T follicular helper cell (primary cell): Measurements from ENCODE around the gene PKDREJ.
"Not testable (repeated sequence)": the region's sequence is repeated elsewhere in the genome, so short reads cannot be mapped to it uniquely, and the experiment has no call there.

Source experiments
- DNase-seq: peaks from one replicate; pipeline ENCODE4 v3.0.0-alpha.2; 2020; ENCODE audit warnings: low read depth

Gene PKDREJ

DNA sequence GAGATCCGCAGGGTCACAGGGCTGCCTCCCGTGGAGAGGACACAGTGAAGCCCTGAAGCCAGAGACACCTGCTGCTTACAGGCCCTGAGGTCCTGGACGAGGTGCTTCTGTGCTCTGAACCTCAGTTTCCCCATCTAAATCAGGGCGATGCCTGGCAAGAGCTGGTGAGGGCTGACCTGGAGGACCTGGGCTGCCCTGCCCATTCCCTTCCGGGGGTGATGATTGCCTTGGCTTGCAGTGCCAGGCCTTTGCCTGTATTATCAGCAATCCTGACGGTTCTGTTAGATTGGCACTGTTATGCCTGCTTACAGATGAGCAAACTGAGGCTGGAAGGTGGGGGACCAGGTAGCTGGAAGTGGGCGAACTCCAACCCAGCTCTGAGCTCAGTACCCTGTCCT is 25.7 kb upstream of the PKDREJ start:
- no peak for DNase-seq

DNA sequence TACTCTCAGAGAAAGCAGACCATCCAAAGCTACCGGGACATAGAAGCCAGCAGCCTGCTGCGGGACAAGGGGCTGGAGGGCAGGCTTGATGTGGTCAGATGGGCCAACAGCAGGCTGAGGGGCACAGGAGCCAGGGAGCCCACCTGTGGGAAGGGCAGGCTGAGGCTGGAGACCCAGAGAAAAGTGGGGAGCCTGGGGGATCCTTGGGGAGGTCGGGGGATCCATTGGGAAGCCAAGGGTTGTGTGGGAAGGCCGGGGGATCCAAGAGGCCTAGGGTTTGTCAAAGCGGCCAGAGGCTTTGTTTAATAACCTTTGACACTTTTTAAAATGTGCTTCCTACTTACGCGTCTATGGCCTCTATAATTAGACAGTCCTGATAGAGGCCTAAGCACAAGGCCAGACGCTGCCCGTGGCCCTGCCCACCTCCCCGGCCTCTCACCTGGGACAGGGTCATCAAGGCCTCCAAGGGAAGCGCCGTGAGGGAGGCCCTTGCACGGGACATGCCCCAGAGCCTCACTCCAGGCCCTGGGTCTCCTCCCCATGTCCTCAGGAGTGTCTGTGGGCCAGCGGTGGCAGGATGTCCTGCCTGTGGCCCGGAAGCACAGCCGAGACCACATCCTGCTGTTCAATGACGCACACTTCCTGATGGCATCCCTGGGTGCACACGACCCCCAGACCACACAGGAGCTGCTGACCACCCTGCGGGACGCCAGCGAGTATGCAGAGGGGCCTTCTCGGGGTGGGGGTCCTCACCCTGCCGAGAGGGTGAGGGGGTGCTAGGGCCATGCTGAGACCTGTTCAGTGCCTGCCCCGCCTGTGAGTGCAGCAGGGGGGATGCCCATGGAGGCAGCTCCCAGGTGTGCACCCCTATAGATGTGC is 25.0 kb upstream of the PKDREJ start:
- no peak for DNase-seq

DNA sequence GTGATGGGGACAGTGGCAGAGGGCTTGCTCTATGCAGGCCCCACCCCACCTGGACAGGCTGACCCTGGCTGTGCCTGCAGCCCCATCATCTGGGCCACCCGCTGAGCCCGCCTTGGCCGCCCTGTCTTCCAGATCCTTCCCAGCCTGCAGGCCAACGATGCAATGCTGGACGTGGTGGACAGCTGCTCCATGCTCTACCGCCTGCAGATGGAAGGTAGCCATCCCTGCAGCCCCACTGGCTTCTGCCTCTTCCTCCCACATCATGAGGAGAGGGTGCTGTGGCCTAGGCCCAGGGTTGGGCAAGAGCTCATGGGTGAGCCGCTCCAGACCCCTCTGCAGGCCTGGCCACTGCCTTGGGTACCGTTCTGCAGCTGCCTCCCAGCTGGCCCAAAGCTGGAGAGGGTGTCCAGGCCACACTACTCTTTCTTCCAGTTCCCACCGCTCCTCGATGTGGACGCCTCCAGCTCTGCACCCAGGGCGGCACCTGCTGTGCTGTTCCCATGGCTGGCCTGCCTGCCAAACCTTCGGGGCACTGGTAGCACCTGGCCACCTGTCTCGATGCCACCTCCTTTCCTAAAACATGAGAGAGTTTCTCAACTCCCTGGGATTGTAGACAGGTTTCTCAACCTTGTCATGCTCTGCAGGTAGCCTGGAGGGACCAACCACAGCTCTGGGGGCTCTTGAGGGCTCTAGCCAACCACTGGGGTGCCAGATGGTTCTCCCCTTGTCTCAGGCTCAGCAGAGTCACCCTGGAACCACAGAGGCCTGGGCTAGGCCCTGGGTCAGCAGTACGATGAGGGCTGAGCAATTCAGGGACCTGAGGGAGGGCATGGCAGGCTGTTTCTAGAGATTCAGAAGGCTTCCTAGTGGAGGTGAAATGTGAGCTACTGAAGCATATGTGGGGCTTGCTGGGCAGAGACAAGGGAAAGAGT is 24.1 kb upstream of the PKDREJ start:
- no peak for DNase-seq

DNA sequence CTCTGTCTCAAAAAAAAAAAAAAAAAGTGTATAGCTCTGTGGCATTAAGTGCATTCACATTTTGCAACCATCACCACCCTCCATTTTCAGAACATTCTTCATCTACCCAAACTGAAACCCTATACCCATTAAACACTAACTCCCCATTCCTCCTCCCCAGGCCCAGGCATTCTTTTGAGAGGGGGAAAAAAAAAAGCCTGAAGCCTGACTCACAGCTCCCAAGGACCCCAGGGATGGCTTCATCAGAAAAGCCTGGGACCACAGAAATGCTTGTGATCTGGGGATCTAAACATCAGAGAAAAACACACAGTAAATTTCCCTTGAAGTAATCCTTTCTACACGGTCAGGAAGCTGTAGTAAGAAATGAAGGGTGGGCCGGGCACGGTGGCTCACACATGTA is 22.9 kb upstream of the PKDREJ start:
- DNase-seq, result no peak

DNA sequence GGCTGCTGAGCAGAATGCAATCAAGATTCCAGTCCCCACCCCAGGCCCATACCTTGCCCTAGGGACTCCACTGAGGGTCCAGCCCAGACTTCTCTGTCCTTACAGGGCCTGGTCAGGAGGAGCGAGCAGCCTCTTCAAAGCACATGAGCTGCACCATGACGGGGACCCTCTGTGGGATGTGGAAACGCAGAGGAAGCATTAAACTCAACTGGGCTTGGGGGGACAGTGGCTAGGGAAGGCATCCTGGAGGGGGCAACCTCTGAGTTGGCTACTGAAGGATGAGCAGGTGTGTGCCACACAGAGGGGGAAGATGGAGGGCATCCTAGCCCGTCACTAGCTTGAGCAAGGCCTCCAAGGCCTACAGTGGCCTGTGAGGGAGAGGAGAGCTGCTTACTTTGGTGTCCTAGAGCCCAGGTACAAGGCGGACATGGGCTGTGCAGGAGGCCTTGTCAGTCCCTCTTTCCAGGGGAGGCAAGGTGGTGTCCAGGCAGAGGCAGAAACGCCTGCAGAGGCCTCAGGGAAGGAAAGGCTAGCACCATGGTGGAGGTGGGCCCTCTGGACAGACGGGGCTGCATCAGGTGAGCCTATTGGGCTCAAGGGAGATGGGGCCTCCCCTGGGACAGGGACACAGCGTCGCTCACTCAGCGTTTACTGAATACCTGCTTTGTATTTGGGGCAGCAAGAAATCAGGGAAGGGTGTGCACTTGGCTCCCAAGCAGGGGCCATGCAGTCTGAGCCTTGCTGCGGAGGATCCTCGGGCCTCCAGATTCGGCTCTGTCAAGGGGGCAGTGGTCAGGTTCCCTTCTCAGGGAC is 18.9 kb upstream of the PKDREJ start:
- no peak for DNase-seq

DNA sequence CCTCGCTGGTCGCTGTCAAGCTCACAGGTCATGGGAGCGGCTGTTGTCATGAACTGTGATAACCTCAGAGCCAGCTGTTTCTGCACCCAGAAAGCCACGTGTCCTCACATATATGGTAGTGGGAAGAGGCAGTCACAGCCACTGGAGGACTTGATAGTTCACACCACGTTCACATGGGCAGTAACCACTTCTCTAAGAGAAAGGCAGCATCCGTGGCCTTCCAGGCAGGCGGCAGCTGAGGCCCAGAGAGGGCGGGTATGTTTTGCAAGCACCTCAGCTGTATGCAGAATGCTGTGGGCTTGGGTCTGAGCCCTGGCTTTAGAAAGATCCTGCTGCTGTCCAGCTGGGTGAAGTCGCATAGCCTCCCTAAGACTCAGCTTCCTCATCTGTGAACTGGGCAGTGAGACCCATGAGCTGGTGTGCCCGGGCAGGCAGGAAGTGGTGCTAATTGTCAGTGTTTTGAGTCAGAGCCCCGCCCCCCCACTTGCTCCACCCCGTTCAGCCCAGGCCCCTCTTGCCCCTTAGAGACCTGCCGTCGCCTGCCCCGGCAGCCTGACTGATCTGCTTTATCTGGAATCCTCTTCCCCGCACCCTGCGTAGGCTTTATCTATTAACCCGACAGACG is 18.0 kb upstream of the PKDREJ start:
- DNase-seq, result no peak

DNA sequence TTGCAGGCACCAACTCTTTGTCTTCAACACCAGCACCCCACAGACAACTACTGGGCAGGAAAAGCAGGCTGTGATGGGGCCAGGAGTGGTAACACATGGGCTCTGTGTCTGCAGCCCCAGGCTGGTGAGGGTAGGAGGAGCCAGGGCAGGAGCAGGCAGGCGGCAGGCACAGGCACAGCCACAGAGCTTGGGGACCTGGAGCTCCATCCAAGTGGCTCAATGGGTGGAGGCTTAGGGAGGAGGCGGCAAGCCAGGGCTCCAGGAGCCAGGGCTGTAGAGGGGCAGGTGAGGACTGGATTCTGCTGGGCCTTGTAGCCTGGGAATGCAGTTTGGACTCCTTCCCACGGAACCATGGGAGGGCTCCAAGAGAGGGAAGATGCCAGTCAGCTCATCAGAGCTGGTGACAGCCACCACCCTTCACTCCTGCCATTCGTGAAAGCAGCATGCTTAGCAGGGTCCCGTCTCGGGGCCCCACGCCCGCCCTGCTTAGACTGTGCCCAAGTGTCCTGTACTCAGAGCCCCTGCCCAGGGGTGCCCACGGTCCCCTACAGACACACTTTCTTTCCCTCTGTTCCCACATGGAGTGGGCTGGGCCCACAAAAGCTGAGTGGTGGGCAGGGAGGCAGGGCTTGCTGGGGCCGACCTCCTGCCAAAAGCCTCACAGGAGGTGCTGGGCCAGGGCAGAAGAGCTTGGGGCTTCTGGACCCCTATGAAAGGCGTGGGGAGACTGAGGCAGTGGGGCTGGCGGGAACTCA is 17.1 kb upstream of the PKDREJ start:
- no peak for DNase-seq

DNA sequence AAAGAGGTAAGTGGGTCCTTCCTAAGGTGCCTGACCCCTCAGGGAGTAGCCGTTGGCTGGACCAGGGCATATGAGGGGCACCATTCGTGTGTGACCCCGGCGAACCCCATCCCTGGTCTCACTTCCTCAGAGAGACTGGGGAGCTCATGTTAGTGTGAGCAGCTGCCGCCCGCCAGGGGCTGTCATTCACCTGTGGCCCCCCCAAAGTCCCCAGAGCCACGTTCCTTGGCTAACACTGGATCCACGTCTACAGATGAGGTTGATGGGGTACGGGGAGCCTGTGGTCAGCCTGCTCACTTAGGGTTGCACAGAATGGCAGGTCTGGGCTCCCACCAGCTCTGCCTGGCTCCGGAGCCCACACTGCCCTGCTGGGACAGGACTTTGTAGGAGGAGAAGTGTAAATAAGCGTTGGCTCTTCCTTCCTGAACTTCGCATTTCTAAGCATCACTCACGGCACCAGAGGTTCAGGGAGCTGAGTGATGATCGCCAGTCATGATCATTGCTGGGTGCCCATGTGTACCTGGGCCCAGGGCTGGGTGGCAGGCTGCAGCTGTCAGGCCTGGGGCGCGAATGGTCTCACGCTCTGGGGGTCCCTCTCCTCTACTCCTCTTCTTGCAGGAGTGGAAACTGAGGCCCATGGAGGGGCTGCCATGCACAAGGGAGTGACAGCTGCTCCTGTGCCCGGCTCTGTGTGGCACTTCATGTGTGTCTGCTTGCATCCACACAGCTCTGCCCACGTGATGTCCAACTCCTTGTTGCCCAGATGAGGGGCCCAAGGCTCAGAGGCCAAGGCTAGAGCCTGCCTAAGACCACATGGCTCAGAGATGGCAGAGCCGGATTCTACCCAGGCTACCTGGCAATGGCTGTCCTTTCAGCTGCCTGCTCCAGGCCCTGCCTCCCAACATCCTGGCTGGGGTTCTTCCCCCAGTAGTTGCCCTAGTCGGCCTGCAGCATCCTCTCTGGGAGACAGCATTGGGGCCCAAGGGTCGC is 15.8 kb upstream of the PKDREJ start:
- no peak for DNase-seq

DNA sequence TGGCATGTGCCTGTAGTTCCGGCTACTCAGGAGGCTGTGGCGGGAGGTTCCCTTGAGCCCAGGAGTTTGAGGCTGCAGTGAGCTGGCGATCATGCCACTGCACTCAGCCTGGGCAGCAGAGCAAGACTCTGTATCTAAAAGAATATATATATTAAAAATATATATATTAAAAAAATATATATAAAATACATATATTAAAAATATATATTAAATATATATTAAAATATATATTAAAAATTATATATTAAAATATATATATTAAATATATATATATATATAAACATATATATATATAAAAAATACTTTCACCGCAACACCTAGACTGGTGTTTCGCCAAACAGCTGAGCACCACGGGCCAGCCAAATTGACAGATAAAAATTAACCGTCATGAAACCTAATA is 13.4 kb upstream of the PKDREJ start:
- no peak for DNase-seq

DNA sequence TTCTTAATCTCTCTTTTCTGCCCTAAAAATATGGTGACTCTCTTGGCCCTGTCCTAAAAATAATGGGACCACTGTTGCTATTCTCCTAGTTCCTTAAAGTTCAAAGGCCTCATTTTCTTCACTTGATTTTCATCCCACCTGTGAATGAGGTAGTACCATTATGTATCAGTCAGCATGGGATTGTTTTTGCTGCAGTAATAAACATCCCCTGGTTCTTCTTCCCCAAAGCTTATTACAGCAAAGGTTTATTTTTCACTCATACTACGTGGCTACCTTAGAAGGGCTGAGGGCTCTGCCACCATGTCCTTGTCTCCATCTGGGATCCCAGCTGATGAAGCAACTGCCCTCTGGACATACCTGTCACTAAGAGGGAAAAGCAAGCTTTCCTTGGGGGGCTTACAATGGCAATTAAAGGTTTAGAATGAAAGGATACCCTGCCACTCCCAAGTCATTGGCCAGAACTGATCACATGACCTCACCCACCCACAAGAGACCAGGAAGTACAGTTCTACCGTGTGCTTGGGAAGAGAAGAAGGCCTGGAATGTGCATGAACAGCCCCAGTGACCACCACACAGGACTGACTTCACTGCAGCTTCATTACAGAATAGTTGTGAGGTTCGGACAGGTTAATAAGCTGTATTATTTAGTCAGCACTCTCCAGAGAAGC is 12.4 kb upstream of the PKDREJ start:
- DNase-seq, result no peak

DNA sequence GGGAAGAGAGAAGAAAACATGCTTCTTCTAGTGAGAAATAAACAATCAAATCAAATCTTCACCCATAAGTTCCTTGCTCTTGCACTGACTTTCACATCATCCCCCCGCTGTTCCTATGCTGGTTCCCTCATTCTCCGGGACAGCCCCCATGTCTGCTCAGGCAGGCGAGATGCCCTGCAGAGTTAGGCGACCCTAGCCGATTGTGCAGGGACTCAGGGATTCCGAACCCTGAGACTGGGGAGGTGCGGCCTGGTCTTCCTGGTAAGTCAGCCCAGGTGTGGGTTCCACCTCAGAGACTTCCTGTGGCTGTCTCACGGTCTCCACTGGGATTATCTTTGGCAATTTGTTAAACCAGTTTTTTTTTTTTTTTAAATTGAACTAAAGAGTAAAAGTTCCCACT is 11.2 kb upstream of the PKDREJ start:
- no peak for DNase-seq

DNA sequence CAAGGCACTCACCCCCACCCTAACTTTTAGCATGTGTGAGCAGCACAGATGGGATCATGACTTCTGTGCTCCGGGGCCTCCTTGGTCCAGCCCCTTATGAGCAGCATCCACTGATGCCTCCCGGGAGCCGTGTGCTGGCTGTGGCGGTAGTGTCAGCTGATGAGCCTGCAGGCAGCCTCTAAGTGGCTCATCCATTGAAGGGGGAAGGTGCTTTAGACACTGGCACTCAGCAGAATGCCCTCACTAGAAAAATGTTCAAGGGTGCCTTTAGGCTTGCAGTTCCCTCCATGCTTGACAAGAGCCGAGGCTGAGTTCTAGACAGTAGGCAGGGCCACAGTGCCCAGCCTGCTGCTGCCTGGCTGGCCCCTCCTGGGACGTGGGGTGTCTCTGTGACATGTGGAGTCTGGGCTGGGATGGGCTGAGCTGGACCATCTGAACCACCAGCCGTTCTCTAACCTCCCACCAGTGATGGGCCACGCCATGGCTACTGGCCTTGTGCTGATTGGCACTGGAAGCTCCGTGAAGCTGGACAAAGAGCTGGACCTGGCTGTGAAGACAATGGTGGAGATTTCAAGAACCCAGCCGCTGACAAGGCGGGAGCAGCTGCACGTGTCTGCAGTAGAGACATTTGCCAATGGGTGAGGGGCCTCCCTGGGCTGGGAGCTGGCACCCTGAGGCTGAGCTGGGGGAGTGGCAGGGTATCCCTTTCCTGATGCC is 10.4 kb upstream of the PKDREJ start:
- DNase-seq, result no peak

DNA sequence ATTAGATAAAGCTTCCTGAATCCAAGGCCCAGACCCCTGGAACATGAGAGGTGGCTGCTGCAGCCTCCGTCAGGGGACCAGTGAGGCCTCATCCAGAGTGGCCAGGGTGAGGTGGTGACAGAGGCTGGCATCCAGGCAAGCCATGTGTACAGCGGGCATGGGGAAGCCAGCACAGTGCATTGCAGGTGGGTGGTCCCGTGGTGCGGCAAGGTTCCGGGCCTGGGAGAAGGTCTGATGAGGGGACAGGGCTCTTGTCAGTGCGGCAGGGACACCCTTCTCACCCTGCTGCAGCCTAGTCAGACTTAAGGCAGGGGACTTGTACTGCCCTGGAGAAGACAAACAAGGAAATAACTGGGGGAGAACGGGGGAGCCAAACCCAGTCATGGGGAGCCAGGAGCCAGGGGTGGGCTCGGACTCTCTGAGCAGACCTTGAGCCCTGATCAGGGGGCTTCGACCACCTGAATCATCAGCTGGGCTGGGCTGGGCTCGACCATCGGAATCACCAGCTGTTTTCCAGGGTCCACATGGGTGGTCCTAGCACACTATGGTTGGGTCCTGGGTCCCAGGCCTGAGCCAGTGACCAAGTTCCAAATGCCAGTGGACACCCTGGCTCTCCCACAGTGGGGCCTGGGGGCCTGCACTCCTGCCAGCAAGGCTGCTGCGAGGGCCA is 9.8 kb upstream of the PKDREJ start:
- no peak for DNase-seq

DNA sequence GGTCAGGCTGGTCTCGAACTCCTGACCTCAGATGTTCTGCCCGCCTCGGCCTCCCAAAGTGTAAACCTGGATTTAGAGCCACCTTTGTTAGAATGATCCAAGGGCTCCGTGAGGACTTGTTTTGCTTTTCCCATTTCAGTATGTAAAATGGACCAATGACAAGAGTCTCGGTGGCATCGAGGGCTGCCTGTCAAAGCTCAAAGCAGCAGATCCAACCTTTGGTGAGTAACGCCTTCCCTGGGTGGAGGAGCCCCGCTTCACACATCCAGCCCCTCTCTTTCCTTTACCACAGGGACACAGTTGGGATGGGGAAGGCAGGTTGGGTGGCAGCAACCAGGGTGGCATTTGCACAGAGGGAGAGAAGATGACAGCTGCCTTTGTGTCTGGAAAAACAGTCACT is 9.1 kb upstream of the PKDREJ start:
- DNase-seq, result no peak

DNA sequence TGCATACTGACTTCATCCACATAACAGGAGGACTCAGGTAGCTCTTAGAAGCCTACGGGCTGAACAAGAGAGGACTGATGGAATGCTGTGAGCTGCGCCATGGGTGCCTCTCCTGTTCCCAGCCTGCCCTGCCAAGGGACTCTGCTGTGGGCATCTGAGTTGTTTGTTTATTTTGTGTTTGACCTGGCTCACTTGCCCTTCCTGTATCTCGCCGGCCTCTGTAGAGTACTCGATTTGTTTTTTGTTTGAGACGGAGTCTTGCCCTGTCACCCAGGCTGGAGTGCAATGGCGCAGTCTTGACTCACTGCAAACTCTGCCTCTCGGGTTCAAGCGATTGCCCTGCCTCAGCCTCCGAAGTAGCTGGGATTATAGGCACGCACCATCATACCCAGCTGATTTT is 6.4 kb upstream of the PKDREJ start:
- no peak for DNase-seq

DNA sequence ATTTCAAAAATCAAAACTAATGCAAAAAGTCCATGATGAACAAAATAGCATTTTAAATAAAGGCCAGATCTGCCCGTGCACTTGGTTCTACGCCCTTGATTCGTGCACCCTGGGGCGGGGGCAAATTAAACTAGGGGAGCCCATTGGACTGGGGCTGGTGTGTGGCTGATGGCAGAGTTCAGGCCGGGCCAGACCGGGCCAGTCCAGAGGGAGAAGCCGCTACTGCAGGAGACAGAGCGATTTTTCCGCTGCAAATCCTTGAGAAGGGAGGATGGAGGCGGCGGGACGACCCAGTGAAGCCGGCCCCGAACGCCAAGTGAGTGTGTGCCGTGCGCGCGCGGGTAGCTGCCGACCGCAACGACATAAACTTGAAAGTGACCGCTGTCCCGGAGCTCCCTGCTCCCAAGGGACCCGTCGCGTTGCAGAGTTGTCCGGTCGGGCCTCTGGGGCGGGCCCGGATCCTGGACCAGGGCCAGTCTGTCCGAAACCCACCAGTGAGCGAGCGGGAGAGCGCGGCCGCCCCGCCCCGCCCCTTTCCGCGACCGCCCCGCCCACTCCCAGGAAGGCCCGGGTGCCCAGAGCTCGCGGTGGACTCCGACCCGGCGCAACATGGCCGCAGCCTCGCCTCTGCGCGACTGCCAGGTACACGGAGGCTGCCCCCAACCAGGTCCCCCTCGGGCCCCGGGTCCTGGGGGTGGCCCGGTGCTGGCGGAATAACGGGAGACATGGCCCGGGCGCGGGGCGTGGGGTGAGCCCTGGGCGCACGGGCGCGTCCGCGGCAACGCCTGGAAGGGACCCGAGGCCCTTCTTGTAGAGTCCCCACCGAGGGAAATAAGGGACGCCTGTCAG is 4.5 kb upstream of the PKDREJ start, which contains the start of gene TTC38:
TSS of gene TTC38 (plus strand) at position 578 of the 849 bp plus-strand sequence. CDS start at position 610, 32 bp downstream.
- peak; percentile 31 for DNase-seq

DNA sequence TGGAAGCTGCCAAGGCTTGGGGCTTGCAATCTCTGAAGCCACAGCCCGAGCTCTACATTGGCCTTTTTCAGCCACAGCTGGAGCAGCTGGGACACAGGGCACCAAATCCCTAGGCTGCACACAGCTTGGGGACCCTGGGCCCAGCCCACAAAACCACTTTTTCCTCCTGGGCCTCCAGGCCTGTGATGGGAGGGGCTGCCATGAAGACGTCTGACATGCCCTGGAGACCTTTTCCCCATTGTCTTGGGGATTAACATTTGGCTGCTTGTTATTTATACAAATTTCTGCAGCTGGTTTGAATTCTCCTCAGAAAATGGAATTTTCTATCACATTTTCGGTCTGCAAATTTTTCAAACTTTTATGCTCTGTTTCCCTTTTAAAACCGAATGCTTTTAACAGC is 2.5 kb upstream of the PKDREJ start:
- DNase-seq, result not testable (repeated sequence)
